ENCODE data around the gene IGSF21. TPM values are rescaled to one million over a fixed set of nuclear protein-coding genes. Genes with fewer than 3 reads are reported as not detected.

IGSF21 gene
- total RNA-seq, 1 donor, result not detected

- no peaks in the 10 kb centered on the region for H4K20me1 ChIP-seq (ENCODE audit: insufficient read depth, low read length)
- TF ChIP-seq CTCF (IDR thresholded peaks at IDR 0.05; ENCODE audit: extremely low read depth, low read depth, low read length), result no peak
- no peak overlapping the region for H3K27ac ChIP-seq (ENCODE audit: low read depth, low read length)
- H3K36me3 ChIP-seq (ENCODE audit: insufficient read depth, low read length), result no peaks in the 10 kb centered on the region
- no peaks in the 10 kb centered on the region for H3K27me3 ChIP-seq (ENCODE audit: insufficient read depth, low read length)
- no peaks in the 10 kb centered on the region for H3K9me3 ChIP-seq (ENCODE audit: low read depth, low read length)
- no peak overlapping the region for H3K4me2 ChIP-seq (ENCODE audit: insufficient read depth, low read length)
- no peaks in the 10 kb centered on the region for H3K79me2 ChIP-seq (ENCODE audit: insufficient read depth, low read length)
- no peak overlapping the region for H2AFZ ChIP-seq (ENCODE audit: low read length)
- no peaks in the 10 kb centered on the region for H3K4me1 ChIP-seq (ENCODE audit: insufficient read depth, low read length)
- H3K4me3 ChIP-seq (ENCODE audit: insufficient read depth, low read length), result no peak overlapping the region
- DNase-seq (ENCODE audit: insufficient read length, low spot score, missing footprints), result no peak
Measured at GRCh38 chr1:18289597-18289996, 182.0 kb downstream of the IGSF21 start.

GRCh38 chr1:18290740-18291412, 183.3 kb downstream of the IGSF21 start:
- Histone ChIP-seq H3K4me3 (ENCODE audit: insufficient read depth, low read length) (no peak overlapping the region), H4K20me1 (ENCODE audit: insufficient read depth, low read length) (no peaks in the 10 kb centered on the region), H3K79me2 (ENCODE audit: insufficient read depth, low read length) (no peaks in the 10 kb centered on the region), H3K9me3 (ENCODE audit: low read depth, low read length) (no peaks in the 10 kb centered on the region), H3K27me3 (ENCODE audit: insufficient read depth, low read length) (no peaks in the 10 kb centered on the region), H3K27ac (ENCODE audit: low read depth, low read length) (no peak overlapping the region), H2AFZ (ENCODE audit: low read length) (no peak overlapping the region), H3K4me2 (ENCODE audit: insufficient read depth, low read length) (no peak overlapping the region), H3K4me1 (ENCODE audit: insufficient read depth, low read length) (no peaks in the 10 kb centered on the region), H3K36me3 (ENCODE audit: insufficient read depth, low read length) (no peaks in the 10 kb centered on the region)
- no peak for TF ChIP-seq CTCF (IDR thresholded peaks at IDR 0.05; ENCODE audit: extremely low read depth, low read depth, low read length)
- no peak for DNase-seq (ENCODE audit: insufficient read length, low spot score, missing footprints)

DNA sequence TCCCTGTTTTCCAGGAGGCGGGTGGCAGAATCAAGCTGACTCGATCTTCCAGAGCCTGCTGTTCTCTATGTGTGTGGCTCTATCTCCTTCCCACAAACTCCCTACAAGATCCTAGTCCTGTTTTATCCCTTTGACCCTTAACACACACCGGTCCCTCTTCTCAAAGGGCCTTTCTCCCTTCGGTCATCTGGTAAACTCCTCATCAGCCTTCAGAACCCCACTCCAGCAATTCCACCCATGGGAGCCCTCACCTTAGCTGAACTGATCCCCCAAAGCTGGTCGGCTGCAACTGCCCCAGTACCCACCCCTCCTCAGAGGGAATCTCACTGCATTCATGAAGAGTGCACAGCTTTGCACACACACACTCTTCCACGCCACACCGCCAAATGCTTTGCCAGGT, 184.9 kb downstream of the IGSF21 start:
- no peaks in the 10 kb centered on the region for H3K79me2 ChIP-seq (ENCODE audit: insufficient read depth, low read length)
- no peak overlapping the region for H2AFZ ChIP-seq (ENCODE audit: low read length)
- peak; percentile 51 for DNase-seq (ENCODE audit: insufficient read length, low spot score, missing footprints)
- H3K4me1 ChIP-seq (ENCODE audit: insufficient read depth, low read length), result no peaks in the 10 kb centered on the region
- no peak overlapping the region for H3K4me2 ChIP-seq (ENCODE audit: insufficient read depth, low read length)
- H3K36me3 ChIP-seq (ENCODE audit: insufficient read depth, low read length), result no peaks in the 10 kb centered on the region
- H4K20me1 ChIP-seq (ENCODE audit: insufficient read depth, low read length), result no peaks in the 10 kb centered on the region
- H3K27ac ChIP-seq (ENCODE audit: low read depth, low read length), result no peak overlapping the region
- no peaks in the 10 kb centered on the region for H3K27me3 ChIP-seq (ENCODE audit: insufficient read depth, low read length)
- H3K9me3 ChIP-seq (ENCODE audit: low read depth, low read length), result no peaks in the 10 kb centered on the region
- no peak overlapping the region for H3K4me3 ChIP-seq (ENCODE audit: insufficient read depth, low read length)
- no peak for TF ChIP-seq CTCF (IDR thresholded peaks at IDR 0.05; ENCODE audit: extremely low read depth, low read depth, low read length)

DNA sequence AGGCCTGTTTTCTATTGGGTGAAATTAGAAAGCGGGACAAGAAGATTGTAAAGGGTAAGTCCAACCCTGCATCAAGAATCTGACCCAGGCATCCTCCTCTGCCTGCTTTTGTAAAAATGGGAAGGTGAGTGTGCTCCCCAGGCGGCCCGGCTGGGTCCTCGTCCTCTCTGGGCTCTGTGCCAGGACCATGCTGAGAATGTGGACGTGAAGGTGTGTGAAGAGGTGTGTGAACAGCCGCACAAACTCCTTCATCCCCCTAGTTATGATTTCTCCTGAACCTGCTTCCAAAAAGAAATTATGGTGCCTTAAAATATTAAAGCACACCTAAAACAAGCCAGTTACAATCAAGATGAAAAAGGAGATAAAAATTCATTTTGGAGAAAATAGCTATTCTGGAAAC, 185.7 kb downstream of the IGSF21 start:
- H4K20me1 ChIP-seq (ENCODE audit: insufficient read depth, low read length), result no peaks in the 10 kb centered on the region
- H3K9me3 ChIP-seq (ENCODE audit: low read depth, low read length), result no peaks in the 10 kb centered on the region
- no peaks in the 10 kb centered on the region for H3K27me3 ChIP-seq (ENCODE audit: insufficient read depth, low read length)
- no peak overlapping the region for H2AFZ ChIP-seq (ENCODE audit: low read length)
- H3K79me2 ChIP-seq (ENCODE audit: insufficient read depth, low read length), result no peaks in the 10 kb centered on the region
- no peaks in the 10 kb centered on the region for H3K4me1 ChIP-seq (ENCODE audit: insufficient read depth, low read length)
- no peak overlapping the region for H3K27ac ChIP-seq (ENCODE audit: low read depth, low read length)
- no peak overlapping the region for H3K4me3 ChIP-seq (ENCODE audit: insufficient read depth, low read length)
- H3K36me3 ChIP-seq (ENCODE audit: insufficient read depth, low read length), result no peaks in the 10 kb centered on the region
- H3K4me2 ChIP-seq (ENCODE audit: insufficient read depth, low read length), result no peak overlapping the region
- DNase-seq (ENCODE audit: insufficient read length, low spot score, missing footprints), result no peak
- no peak for TF ChIP-seq CTCF (IDR thresholded peaks at IDR 0.05; ENCODE audit: extremely low read depth, low read depth, low read length)
